AG04450 (cell line): ENCODE data around the gene EPAS1. TPM values are rescaled to one million over a fixed set of nuclear protein-coding genes. Genes with fewer than 3 reads are reported as not detected.

Source experiments
- CTCF ChIA-PET: fragments of 300-600, 350-600 bp; formaldehyde crosslinking; extraction: SDS; loops from one replicate; lab custom pipeline; 2022; ENCODE audit warnings: antibody characterized with exemption, inconsistent platforms; lab: Charles Lee
- POLR2A ChIA-PET: fragments of 350-600 bp; formaldehyde crosslinking; extraction: SDS; loops from one replicate; lab custom pipeline; 2021; ENCODE audit warnings: antibody characterized with exemption, inconsistent platforms; lab: Yijun Ruan, JAX
- DNase-seq: peaks from one replicate; pipeline ENCODE4 v3.0.0-alpha.2; 2011; ENCODE audit warnings: low read depth, low spot score
- H3K27ac ChIP-seq: one replicate; pipeline ENCODE4 v1.5.1; 2012; ENCODE audit warnings: low read depth, low read length, control low read depth
- H3K27me3 ChIP-seq: one replicate; pipeline ENCODE4 v1.6.0; 2012; ENCODE audit warnings: low read length; ENCODE audit not compliant: control insufficient read depth, insufficient read depth
- H3K4me3 ChIP-seq: 2 replicates; pipeline ENCODE4 v1.5.1; 2011; ENCODE audit warnings: mild to moderate bottlenecking, low read depth, low read length, control low read depth
- H3K9me3 ChIP-seq: 2 replicates; pipeline ENCODE4 v1.5.1; 2012; ENCODE audit warnings: low read length; ENCODE audit not compliant: control insufficient read depth, insufficient read depth
- CTCF ChIP-seq: IDR thresholded peaks from 2 replicates; pipeline ENCODE4 v1.5.1; 2011; ENCODE audit warnings: low read depth, low read length, control low read depth, inconsistent platforms
- polyA plus RNA-seq: library from polyadenylated mRNA; depleted of rRNA; stranded (reverse); fragments of >200 nt; gene quantifications from 2 replicates; pipeline ENCODE4 v1.2.3, GENCODE V29; 2011

The EPAS1 gene
- polyA plus RNA-seq, 1 experiment: 506 TPM

GRCh38 chr2:46270384-46270783 is 26.8 kb upstream of the EPAS1 start:
- no peak overlapping the region for H3K27ac ChIP-seq
- CTCF ChIA-PET: interaction anchor here (1.2 to 2.4 kb wide), 2 partner anchors 8 to 207 kb away, joined by 4 to 5 read pairs; no protein-coding TSS in a partner anchor
- no peak overlapping the region for H3K4me3 ChIP-seq
- no peak for DNase-seq
- no peak for TF ChIP-seq CTCF
- H3K9me3 ChIP-seq: no peaks in the 10 kb centered on the region
- POLR2A ChIA-PET: interaction anchor here (1.2 kb wide), 1 partner anchor 27 kb away, joined by 3 read pairs; the partner anchor contains the start of gene EPAS1
- H3K27me3 ChIP-seq: no peaks in the 10 kb centered on the region

- DNase-seq: no peak
- H3K4me3 ChIP-seq: no peak overlapping the region
- TF ChIP-seq CTCF: no peak
- no peaks in the 10 kb centered on the region; the same call in 1 of the 2 replicates for H3K9me3 ChIP-seq
- H3K27me3 ChIP-seq: no peaks in the 10 kb centered on the region
- H3K27ac ChIP-seq: no peak overlapping the region
- ChIA-PET CTCF (no interaction called here), POLR2A (no interaction called here)
Measured at GRCh38 chr2:46273225-46273863, 23.9 kb upstream of the EPAS1 start.

- CTCF ChIA-PET: no interaction called here
- no peak overlapping the region for H3K4me3 ChIP-seq
- no peaks in the 10 kb centered on the region for H3K27me3 ChIP-seq
- POLR2A ChIA-PET: no interaction called here
- H3K9me3 ChIP-seq: no peaks in the 10 kb centered on the region; the same call in 1 of the 2 replicates
- no peak for TF ChIP-seq CTCF
- DNase-seq: no peak
- no peak overlapping the region for H3K27ac ChIP-seq
Measured at GRCh38 chr2:46273919-46274318, 23.3 kb upstream of the EPAS1 start.

- DNase-seq: no peak
- ChIA-PET POLR2A (interaction anchor here (0.6 kb wide), 1 partner anchor 30 kb away, joined by 6 read pairs; no protein-coding TSS in a partner anchor), CTCF (no interaction called here)
- no peaks in the 10 kb centered on the region; the same call in 1 of the 2 replicates for H3K9me3 ChIP-seq
- TF ChIP-seq CTCF: no peak
- no peak overlapping the region for H3K4me3 ChIP-seq
- H3K27ac ChIP-seq: no peak overlapping the region
- no peaks in the 10 kb centered on the region for H3K27me3 ChIP-seq
Measured at GRCh38 chr2:46274586-46274985, 22.6 kb upstream of the EPAS1 start.

GRCh38 chr2:46275995-46276394 is 21.2 kb upstream of the EPAS1 start:
- no peaks in the 10 kb centered on the region for H3K27me3 ChIP-seq
- ChIA-PET CTCF (interaction anchor here (0.8 to 1.7 kb wide), 3 partner anchors 11 to 213 kb away, joined by 4 to 6 read pairs (median 4); no protein-coding TSS in a partner anchor), POLR2A (interaction anchor here (0.6 kb wide), 1 partner anchor 246 kb away, joined by 4 read pairs; no protein-coding TSS in a partner anchor)
- H3K27ac ChIP-seq: peak overlapping the region; percentile 21
- H3K4me3 ChIP-seq: no peak overlapping the region
- no peaks in the 10 kb centered on the region; the same call in 1 of the 2 replicates for H3K9me3 ChIP-seq
- no peak for DNase-seq
- no peak for TF ChIP-seq CTCF
